HepG2 (cell line): Measurements from ENCODE around the gene MED1. TPM values are rescaled to one million over a fixed set of nuclear protein-coding genes. Genes with fewer than 3 reads are reported as not detected.

Experiments
- HMG20B ChIP-seq: conservative IDR thresholded peaks from 2 replicates; pipeline ENCODE4 v1.6.1; 2016; ENCODE audit warnings: missing genetic modification reagents, missing compliant biosample characterization
- HNRNPH1 ChIP-seq: fragments of 200-400 bp; formaldehyde crosslinking; optimal IDR thresholded peaks from 2 replicates; pipeline ENCODE3; 2017; ENCODE audit warnings: mild to moderate bottlenecking, low read depth, low read length
- SMARCE1 ChIP-seq: fragments of 450-650 bp; IDR thresholded peaks from 2 replicates; pipeline ENCODE4 v1.6.1; 2017; ENCODE audit warnings: borderline replicate concordance
- SMC3 ChIP-seq: IDR thresholded peaks from 2 replicates; pipeline ENCODE4 v1.6.1; 2011; ENCODE audit warnings: low read length, improper control_type of control experiment
- SOX13 ChIP-seq, 3 experiments: fragments of 450-650 bp in 1 of 3; sonication (generic) in 1 of 3; formaldehyde crosslinking in 1 of 3; IDR thresholded peaks in 2 of 3; conservative IDR thresholded peaks in 1 of 3; 2 replicates each; pipeline versions ENCODE4 v1.5.0 to v1.6.1; 2016 to 2020; ENCODE audit warnings: antibody characterized with exemption in 1 of 3, mild to moderate bottlenecking in 1 of 3, missing compliant biosample characterization in 1 of 3, missing genetic modification reagents in 1 of 3, moderate library complexity in 1 of 3
- SYNCRIP ChIP-seq: fragments of 200-400 bp; formaldehyde crosslinking; IDR thresholded peaks from 2 replicates; pipeline ENCODE4 v1.6.1; 2018; ENCODE audit warnings: mild to moderate bottlenecking, low read depth, low read length; ENCODE audit not compliant: insufficient read depth
- TAF1 ChIP-seq: sonication (generic); formaldehyde crosslinking; IDR thresholded peaks from 2 replicates; pipeline ENCODE4 v1.4.0; 2020; ENCODE audit warnings: missing genetic modification reagents
- ZBTB8A ChIP-seq: sonication (generic); formaldehyde crosslinking; IDR thresholded peaks from 2 replicates; pipeline ENCODE4 v1.4.0; 2020; ENCODE audit warnings: mild to moderate bottlenecking, low read depth, missing genetic modification reagents, borderline replicate concordance
- polyA plus RNA-seq, 8 experiments: library from polyadenylated mRNA; depleted of rRNA in 3 of 8; stranded (reverse) in 7 of 8; unstranded in 1 of 8; fragments of >200 nt; fragmentation: Illumina TruSeq in 4 of 8; extraction: Trizol in 4 of 8; gene quantifications; 2 replicates each; pipeline versions ENCODE4 v1.2.1 to v1.2.3, GENCODE V29; 2011 to 2016; ENCODE audit warnings: low read depth in 4 of 8, missing spikeins in 1 of 8, mixed read lengths in 1 of 8; ENCODE audit not compliant: insufficient read depth in 1 of 8
- total RNA-seq, 5 experiments: library from RNA; depleted of rRNA; stranded (reverse); fragments of >200 nt; fragmentation: Illumina TruSeq; extraction: Trizol; gene quantifications; 2 replicates each; pipeline ENCODE4 v1.2.3, GENCODE V29; 2016; ENCODE audit warnings: low read depth in 1 of 5
- TF ChIP-seq, protein P1 (sequence below): sonication (generic); formaldehyde crosslinking; IDR thresholded peaks from 2 replicates; pipeline ENCODE4 v1.9.0; 2021; ENCODE audit warnings: missing genetic modification reagents, borderline replicate concordance
- TF ChIP-seq, protein P2 (sequence below): IDR thresholded peaks from 2 replicates; pipeline ENCODE4 v1.6.1; 2018; ENCODE audit warnings: missing genetic modification reagents, mild to moderate bottlenecking, missing compliant biosample characterization
- TF ChIP-seq, protein P3 (sequence below): IDR thresholded peaks from 2 replicates; pipeline ENCODE4 v1.6.1; 2012; ENCODE audit warnings: low read depth, low read length, improper control_type of control experiment
- TF ChIP-seq, protein P4 (sequence below): sonication (generic); formaldehyde crosslinking; IDR thresholded peaks from 2 replicates; pipeline ENCODE4 v1.9.0; 2021; ENCODE audit warnings: missing genetic modification reagents, mild to moderate bottlenecking, borderline replicate concordance
- TF ChIP-seq, protein P5 (sequence below): sonication (generic); formaldehyde crosslinking; IDR thresholded peaks from 2 replicates; pipeline ENCODE4 v1.8.1; 2023; ENCODE audit warnings: mild to moderate bottlenecking, missing genetic modification reagents
- TF ChIP-seq, protein P6 (sequence below): sonication (generic); formaldehyde crosslinking; conservative IDR thresholded peaks from 2 replicates; pipeline ENCODE4 v1.4.0; 2020; ENCODE audit warnings: missing genetic modification reagents

The MED1 gene
- total and polyA plus RNA-seq, 2 of the 13 experiments (the other 11 are each of a cell fraction or from before 2014, with no cell fraction given) = 37.5 to 40.1 TPM

DNA sequence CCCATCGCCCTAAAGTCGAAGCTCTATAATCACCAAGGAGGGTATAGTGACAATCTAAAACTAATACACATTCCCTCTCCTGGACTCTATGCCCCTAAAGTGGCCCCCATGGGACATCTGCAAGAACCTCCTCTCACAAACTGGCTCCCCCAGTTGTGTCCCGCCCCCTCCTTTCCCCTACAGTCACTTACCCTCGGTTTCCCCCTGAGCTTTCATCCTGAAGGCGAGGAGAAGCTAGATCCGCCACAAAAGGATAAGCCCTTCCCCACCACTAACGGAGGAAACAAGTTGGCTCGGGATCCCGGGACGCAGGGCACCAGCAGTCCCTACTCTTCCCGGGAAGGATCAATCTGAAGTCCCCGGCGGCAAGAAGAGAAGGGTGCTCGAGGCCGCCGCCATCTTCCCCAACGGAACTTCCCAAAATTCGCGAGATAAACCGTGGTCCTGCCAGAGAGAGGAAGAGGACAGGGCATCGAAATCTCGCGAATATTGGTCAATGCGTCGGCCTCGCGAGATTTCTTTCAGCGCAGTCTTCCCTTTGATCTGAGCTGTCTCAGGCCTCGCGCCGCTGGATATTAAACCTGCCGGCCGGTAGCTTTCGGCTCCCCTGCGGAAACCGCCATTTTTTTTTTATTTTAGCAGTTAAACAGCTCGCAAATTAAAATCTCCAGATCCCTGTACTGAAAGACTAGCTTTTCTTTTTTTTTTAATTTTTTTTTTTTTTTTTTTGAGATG, at the start of gene MED1 (continued):
- TF ChIP-seq, protein P1, sequence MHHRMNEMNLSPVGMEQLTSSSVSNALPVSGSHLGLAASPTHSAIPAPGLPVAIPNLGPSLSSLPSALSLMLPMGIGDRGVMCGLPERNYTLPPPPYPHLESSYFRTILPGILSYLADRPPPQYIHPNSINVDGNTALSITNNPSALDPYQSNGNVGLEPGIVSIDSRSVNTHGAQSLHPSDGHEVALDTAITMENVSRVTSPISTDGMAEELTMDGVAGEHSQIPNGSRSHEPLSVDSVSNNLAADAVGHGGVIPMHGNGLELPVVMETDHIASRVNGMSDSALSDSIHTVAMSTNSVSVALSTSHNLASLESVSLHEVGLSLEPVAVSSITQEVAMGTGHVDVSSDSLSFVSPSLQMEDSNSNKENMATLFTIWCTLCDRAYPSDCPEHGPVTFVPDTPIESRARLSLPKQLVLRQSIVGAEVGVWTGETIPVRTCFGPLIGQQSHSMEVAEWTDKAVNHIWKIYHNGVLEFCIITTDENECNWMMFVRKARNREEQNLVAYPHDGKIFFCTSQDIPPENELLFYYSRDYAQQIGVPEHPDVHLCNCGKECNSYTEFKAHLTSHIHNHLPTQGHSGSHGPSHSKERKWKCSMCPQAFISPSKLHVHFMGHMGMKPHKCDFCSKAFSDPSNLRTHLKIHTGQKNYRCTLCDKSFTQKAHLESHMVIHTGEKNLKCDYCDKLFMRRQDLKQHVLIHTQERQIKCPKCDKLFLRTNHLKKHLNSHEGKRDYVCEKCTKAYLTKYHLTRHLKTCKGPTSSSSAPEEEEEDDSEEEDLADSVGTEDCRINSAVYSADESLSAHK = no peak
- TF ChIP-seq, protein P2, sequence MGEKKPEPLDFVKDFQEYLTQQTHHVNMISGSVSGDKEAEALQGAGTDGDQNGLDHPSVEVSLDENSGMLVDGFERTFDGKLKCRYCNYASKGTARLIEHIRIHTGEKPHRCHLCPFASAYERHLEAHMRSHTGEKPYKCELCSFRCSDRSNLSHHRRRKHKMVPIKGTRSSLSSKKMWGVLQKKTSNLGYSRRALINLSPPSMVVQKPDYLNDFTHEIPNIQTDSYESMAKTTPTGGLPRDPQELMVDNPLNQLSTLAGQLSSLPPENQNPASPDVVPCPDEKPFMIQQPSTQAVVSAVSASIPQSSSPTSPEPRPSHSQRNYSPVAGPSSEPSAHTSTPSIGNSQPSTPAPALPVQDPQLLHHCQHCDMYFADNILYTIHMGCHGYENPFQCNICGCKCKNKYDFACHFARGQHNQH (CRISPR knock-in tag) = no peak; the same call in 1 of the 2 replicates
- TF ChIP-seq, protein P3, sequence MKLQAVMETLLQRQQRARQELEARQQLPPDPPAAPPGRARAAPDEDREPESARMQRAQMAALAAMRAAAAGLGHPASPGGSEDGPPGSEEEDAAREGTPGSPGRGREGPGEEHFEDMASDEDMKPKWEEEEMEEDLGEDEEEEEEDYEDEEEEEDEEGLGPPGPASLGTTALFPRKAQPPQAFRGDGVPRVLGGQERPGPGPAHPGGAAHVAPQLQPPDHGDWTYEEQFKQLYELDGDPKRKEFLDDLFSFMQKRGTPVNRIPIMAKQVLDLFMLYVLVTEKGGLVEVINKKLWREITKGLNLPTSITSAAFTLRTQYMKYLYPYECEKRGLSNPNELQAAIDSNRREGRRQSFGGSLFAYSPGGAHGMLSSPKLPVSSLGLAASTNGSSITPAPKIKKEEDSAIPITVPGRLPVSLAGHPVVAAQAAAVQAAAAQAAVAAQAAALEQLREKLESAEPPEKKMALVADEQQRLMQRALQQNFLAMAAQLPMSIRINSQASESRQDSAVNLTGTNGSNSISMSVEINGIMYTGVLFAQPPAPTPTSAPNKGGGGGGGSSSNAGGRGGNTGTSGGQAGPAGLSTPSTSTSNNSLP = peak; percentile 85
- TF ChIP-seq SOX13 (IDR thresholded peaks at IDR 0.05) = no peak
- 0 out of 4 replicates have a peak, but pooled peaks of 1 of the 2 experiments have one; percentile 19 for TF ChIP-seq SOX13 (CRISPR knock-in tag; conservative IDR thresholded peaks at IDR 0.05 in 1 of 2, IDR thresholded peaks at IDR 0.05 in 1 of 2)
- no peak for TF ChIP-seq HMG20B (CRISPR knock-in tag)
- TF ChIP-seq TAF1 (CRISPR knock-in tag) = peak; percentile 97
- no peak for TF ChIP-seq HNRNPH1
- TF ChIP-seq, protein P4, sequence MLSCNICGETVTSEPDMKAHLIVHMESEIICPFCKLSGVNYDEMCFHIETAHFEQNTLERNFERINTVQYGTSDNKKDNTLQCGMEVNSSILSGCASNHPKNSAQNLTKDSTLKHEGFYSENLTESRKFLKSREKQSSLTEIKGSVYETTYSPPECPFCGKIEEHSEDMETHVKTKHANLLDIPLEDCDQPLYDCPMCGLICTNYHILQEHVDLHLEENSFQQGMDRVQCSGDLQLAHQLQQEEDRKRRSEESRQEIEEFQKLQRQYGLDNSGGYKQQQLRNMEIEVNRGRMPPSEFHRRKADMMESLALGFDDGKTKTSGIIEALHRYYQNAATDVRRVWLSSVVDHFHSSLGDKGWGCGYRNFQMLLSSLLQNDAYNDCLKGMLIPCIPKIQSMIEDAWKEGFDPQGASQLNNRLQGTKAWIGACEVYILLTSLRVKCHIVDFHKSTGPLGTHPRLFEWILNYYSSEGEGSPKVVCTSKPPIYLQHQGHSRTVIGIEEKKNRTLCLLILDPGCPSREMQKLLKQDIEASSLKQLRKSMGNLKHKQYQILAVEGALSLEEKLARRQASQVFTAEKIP = no peak
- TF ChIP-seq, protein P5, sequence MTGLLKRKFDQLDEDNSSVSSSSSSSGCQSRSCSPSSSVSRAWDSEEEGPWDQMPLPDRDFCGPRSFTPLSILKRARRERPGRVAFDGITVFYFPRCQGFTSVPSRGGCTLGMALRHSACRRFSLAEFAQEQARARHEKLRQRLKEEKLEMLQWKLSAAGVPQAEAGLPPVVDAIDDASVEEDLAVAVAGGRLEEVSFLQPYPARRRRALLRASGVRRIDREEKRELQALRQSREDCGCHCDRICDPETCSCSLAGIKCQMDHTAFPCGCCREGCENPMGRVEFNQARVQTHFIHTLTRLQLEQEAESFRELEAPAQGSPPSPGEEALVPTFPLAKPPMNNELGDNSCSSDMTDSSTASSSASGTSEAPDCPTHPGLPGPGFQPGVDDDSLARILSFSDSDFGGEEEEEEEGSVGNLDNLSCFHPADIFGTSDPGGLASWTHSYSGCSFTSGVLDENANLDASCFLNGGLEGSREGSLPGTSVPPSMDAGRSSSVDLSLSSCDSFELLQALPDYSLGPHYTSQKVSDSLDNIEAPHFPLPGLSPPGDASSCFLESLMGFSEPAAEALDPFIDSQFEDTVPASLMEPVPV (CRISPR knock-in tag) = no peak
- no peak for TF ChIP-seq SMARCE1
- no peak for TF ChIP-seq ZBTB8A (CRISPR knock-in tag)
- TF ChIP-seq SYNCRIP = no peak
- TF ChIP-seq, protein P6, sequence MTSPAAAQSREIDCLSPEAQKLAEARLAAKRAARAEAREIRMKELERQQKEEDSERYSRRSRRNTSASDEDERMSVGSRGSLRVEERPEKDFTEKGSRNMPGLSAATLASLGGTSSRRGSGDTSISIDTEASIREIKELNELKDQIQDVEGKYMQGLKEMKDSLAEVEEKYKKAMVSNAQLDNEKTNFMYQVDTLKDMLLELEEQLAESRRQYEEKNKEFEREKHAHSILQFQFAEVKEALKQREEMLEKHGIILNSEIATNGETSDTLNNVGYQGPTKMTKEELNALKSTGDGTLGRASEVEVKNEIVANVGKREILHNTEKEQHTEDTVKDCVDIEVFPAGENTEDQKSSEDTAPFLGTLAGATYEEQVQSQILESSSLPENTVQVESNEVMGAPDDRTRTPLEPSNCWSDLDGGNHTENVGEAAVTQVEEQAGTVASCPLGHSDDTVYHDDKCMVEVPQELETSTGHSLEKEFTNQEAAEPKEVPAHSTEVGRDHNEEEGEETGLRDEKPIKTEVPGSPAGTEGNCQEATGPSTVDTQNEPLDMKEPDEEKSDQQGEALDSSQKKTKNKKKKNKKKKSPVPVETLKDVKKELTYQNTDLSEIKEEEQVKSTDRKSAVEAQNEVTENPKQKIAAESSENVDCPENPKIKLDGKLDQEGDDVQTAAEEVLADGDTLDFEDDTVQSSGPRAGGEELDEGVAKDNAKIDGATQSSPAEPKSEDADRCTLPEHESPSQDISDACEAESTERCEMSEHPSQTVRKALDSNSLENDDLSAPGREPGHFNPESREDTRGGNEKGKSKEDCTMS (CRISPR knock-in tag) = no peak
- no peak for TF ChIP-seq SMC3
